Parathyroid adenoma (tissue), 2 donors: ENCODE results near the gene FRK.

Experiments used
- H2AFZ ChIP-seq: fragments of 300-600 bp; sonication (generic); one replicate; pipeline ENCODE4 v1.7.0; 2017; ENCODE audit warnings: antibody characterized with exemption, mild to moderate bottlenecking
- H3K27ac ChIP-seq: fragments of 300-600 bp; sonication (generic); one replicate; pipeline ENCODE4 v1.7.0; 2017
- H3K27me3 ChIP-seq: fragments of 300-600 bp; sonication (generic); one replicate; pipeline ENCODE4 v1.7.0; 2017; ENCODE audit warnings: low read length; ENCODE audit not compliant: control insufficient read depth, insufficient read depth
- H3K36me3 ChIP-seq: fragments of 300-600 bp; sonication (generic); one replicate; pipeline ENCODE4 v1.7.0; 2017; ENCODE audit warnings: low read length; ENCODE audit not compliant: control insufficient read depth, insufficient read depth
- H3K4me1 ChIP-seq: fragments of 300-600 bp; sonication (generic); one replicate; pipeline ENCODE4 v1.7.0; 2017; ENCODE audit warnings: control low read depth
- H3K4me2 ChIP-seq: fragments of 300-600 bp; sonication (generic); one replicate; pipeline ENCODE4 v1.7.0; 2017; ENCODE audit warnings: low read length
- H3K4me3 ChIP-seq: fragments of 300-600 bp; sonication (generic); one replicate; pipeline ENCODE4 v1.7.0; 2017; ENCODE audit warnings: low read depth, low read length
- H3K79me2 ChIP-seq: fragments of 300-600 bp; sonication (generic); one replicate; pipeline ENCODE4 v1.7.0; 2017; ENCODE audit warnings: control low read depth
- H3K9ac ChIP-seq: fragments of 300-600 bp; sonication (generic); one replicate; pipeline ENCODE4 v1.7.0; 2017; ENCODE audit warnings: mild to moderate bottlenecking
- H3K9me3 ChIP-seq: fragments of 300-600 bp; sonication (generic); one replicate; pipeline ENCODE4 v1.7.0; 2017; ENCODE audit warnings: low read length; ENCODE audit not compliant: control insufficient read depth
- CTCF ChIP-seq: fragments of 300-600 bp; sonication (generic); IDR thresholded peaks from one replicate; pipeline ENCODE4 v1.7.0; 2017; ENCODE audit warnings: antibody characterized with exemption, mild to moderate bottlenecking
- donor health status: primary hyperparathyroidism.

The FRK gene

GRCh38 chr6:115908906-115909559, 151.7 kb downstream of the FRK start:
- no peaks in the 10 kb centered on the region for H3K9me3 ChIP-seq
- H3K4me1 ChIP-seq, result no peaks in the 10 kb centered on the region
- TF ChIP-seq CTCF, result no peak
- no peaks in the 10 kb centered on the region for H3K79me2 ChIP-seq
- no peak overlapping the region for H3K27ac ChIP-seq
- no peak overlapping the region for H3K9ac ChIP-seq
- H3K36me3 ChIP-seq, result no peaks in the 10 kb centered on the region
- no peak overlapping the region for H3K4me2 ChIP-seq
- no peak overlapping the region for H2AFZ ChIP-seq
- no peaks in the 10 kb centered on the region for H3K27me3 ChIP-seq
- H3K4me3 ChIP-seq, result no peak overlapping the region

GRCh38 chr6:115905471-115905870, 155.2 kb downstream of the FRK start:
- TF ChIP-seq CTCF, result no peak
- no peak overlapping the region for H3K9ac ChIP-seq
- H3K4me3 ChIP-seq, result no peak overlapping the region
- H3K27ac ChIP-seq, result no peak overlapping the region
- H3K79me2 ChIP-seq, result no peaks in the 10 kb centered on the region
- H3K9me3 ChIP-seq, result no peaks in the 10 kb centered on the region
- H2AFZ ChIP-seq, result no peak overlapping the region
- H3K4me1 ChIP-seq, result no peaks in the 10 kb centered on the region
- no peaks in the 10 kb centered on the region for H3K27me3 ChIP-seq
- H3K36me3 ChIP-seq, result no peaks in the 10 kb centered on the region
- H3K4me2 ChIP-seq, result no peak overlapping the region

- Histone ChIP-seq H3K27ac (no peak overlapping the region), H3K9ac (no peak overlapping the region)
Observed at GRCh38 chr6:115902436-115902835, 158.3 kb downstream of the FRK start.

GRCh38 chr6:115901896-115902295, 158.8 kb downstream of the FRK start:
- Histone ChIP-seq H3K79me2 (no peaks in the 10 kb centered on the region), H3K4me1 (no peaks in the 10 kb centered on the region), H3K36me3 (no peaks in the 10 kb centered on the region), H3K4me3 (no peak overlapping the region), H3K27ac (no peak overlapping the region), H3K4me2 (no peak overlapping the region), H3K9me3 (no peaks in the 10 kb centered on the region), H3K27me3 (no peaks in the 10 kb centered on the region), H2AFZ (no peak overlapping the region), H3K9ac (no peak overlapping the region)
- TF ChIP-seq CTCF, result no peak

More at GRCh38 chr6:115902436-115902835, 158.3 kb downstream of the FRK start:
- no peaks in the 10 kb centered on the region for H3K4me1 ChIP-seq
- H3K4me2 ChIP-seq, result no peak overlapping the region
- TF ChIP-seq CTCF, result no peak
- no peaks in the 10 kb centered on the region for H3K27me3 ChIP-seq
- H3K36me3 ChIP-seq, result no peaks in the 10 kb centered on the region
- no peaks in the 10 kb centered on the region for H3K79me2 ChIP-seq
- H3K4me3 ChIP-seq, result no peak overlapping the region
- no peak overlapping the region for H2AFZ ChIP-seq
- H3K9me3 ChIP-seq, result no peaks in the 10 kb centered on the region

GRCh38 chr6:115899730-115900282, 160.9 kb downstream of the FRK start:
- Histone ChIP-seq H3K4me2 (no peak overlapping the region), H3K36me3 (no peaks in the 10 kb centered on the region), H3K9ac (no peak overlapping the region), H3K27ac (no peak overlapping the region), H3K9me3 (no peaks in the 10 kb centered on the region), H3K79me2 (no peaks in the 10 kb centered on the region), H3K4me3 (no peak overlapping the region), H3K27me3 (no peaks in the 10 kb centered on the region), H3K4me1 (no peaks in the 10 kb centered on the region), H2AFZ (no peak overlapping the region)
- TF ChIP-seq CTCF, result no peak
